Loucy (cell line): ENCODE results near the gene KIF23.

Source experiments
- H2AFZ ChIP-seq: fragments of 200-600 bp; sonication (generic); 2 replicates; pipeline ENCODE4 v1.6.0; 2016; ENCODE audit warnings: antibody characterized with exemption, mild to moderate bottlenecking, low read length, moderate library complexity
- H3F3A ChIP-seq: fragments of 200-600 bp; 2 replicates; pipeline ENCODE4 v1.6.0; 2016; ENCODE audit warnings: antibody characterized with exemption, low read depth, mild to moderate bottlenecking
- H3K27me3 ChIP-seq: fragments of 200-600 bp; sonication (generic); 2 replicates; pipeline ENCODE4 v1.6.1; 2014; ENCODE audit warnings: low read length, mild to moderate bottlenecking; ENCODE audit not compliant: insufficient read depth, poor library complexity, severe bottlenecking
- H3K36me3 ChIP-seq: fragments of 200-600 bp; sonication (generic); 2 replicates; pipeline ENCODE4 v1.6.1; 2016; ENCODE audit warnings: low read length; ENCODE audit not compliant: insufficient read depth
- H3K4me1 ChIP-seq: fragments of 200-600 bp; sonication (generic); 2 replicates; pipeline ENCODE4 v1.5.1; 2014; ENCODE audit warnings: low read length, mild to moderate bottlenecking; ENCODE audit not compliant: insufficient read depth, poor library complexity, severe bottlenecking
- H3K4me2 ChIP-seq: fragments of 200-600 bp; sonication (generic); 2 replicates; pipeline ENCODE4 v1.6.0; 2014; ENCODE audit warnings: antibody characterized with exemption, low read length, low read depth, mild to moderate bottlenecking; ENCODE audit not compliant: poor library complexity, severe bottlenecking
- H3K4me3 ChIP-seq: fragments of 200-600 bp; sonication (generic); 2 replicates; pipeline ENCODE4 v1.5.1; 2014; ENCODE audit warnings: low read length, mild to moderate bottlenecking, mixed read lengths; ENCODE audit not compliant: poor library complexity, severe bottlenecking
- H3K79me2 ChIP-seq: fragments of 200-600 bp; sonication (generic); 2 replicates; pipeline ENCODE4 v1.6.1; 2014; ENCODE audit warnings: low read length; ENCODE audit not compliant: insufficient read depth
- H3K9ac ChIP-seq: fragments of 200-600 bp; sonication (generic); 2 replicates; pipeline ENCODE4 v1.6.0; 2014; ENCODE audit warnings: mild to moderate bottlenecking, low read depth, low read length, moderate library complexity; ENCODE audit not compliant: poor library complexity, severe bottlenecking
- H3K9me2 ChIP-seq: fragments of 200-600 bp; sonication (generic); replicated peaks from 2 replicates; pipeline ENCODE4 v1.6.1; 2016; ENCODE audit warnings: low read depth, low read length, mixed read lengths
- H3K9me3 ChIP-seq: fragments of 200-600 bp; sonication (generic); 2 replicates; pipeline ENCODE4 v1.6.1; 2014; ENCODE audit warnings: mild to moderate bottlenecking, antibody characterized with exemption, low read length, low read depth; ENCODE audit not compliant: insufficient read depth
- H4K20me1 ChIP-seq: fragments of 200-600 bp; sonication (generic); 2 replicates; pipeline ENCODE4 v1.6.0; 2014; ENCODE audit warnings: antibody characterized with exemption, low read length, mild to moderate bottlenecking; ENCODE audit not compliant: insufficient read depth, poor library complexity, severe bottlenecking
- EZH2phosphoT487 ChIP-seq: fragments of 200-600 bp; IDR thresholded peaks from 2 replicates; pipeline ENCODE4 v1.6.1; 2018; ENCODE audit warnings: antibody characterized with exemption, mild to moderate bottlenecking, moderate library complexity, borderline replicate concordance
- TF ChIP-seq, protein P1 (sequence below): fragments of 200-600 bp; sonication (generic); conservative IDR thresholded peaks from 2 replicates; pipeline ENCODE4 v1.5.1; 2014; ENCODE audit warnings: mild to moderate bottlenecking, antibody characterized with exemption, low read length

KIF23 gene

DNA sequence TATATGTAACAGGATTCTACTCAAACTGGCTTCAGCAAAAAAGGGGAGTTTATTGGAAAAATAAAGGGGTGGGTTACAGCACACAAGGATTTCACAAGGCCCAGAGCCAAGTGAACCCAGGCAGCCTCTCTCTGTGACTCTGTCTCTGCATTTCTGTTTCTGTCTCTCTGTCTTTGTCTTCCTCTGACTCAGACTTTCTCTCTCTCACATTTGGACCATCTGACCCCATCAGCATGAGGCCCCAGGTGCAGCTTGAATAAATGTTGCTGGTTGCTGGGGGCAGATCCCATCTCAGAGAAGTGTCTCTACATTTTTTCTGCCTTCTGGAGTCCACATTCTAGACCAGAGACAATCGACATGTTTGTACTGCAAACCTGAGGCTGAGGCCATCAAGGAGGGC is 83.5 kb downstream of the KIF23 start:
- peak overlapping the region; percentile 77 for H2AFZ ChIP-seq
- peaks cover 10% of the 10 kb centered on the region for H3K4me1 ChIP-seq
- H3K4me2 ChIP-seq = no peak overlapping the region
- no peak overlapping the region for H3K4me3 ChIP-seq
- no peaks in the 10 kb centered on the region for H4K20me1 ChIP-seq
- no peaks in the 10 kb centered on the region for H3K9me2 ChIP-seq
- no peaks in the 10 kb centered on the region for H3K36me3 ChIP-seq
- no peak overlapping the region for H3K9ac ChIP-seq
- no peaks in the 10 kb centered on the region for H3K27me3 ChIP-seq
- TF ChIP-seq, protein P1, sequence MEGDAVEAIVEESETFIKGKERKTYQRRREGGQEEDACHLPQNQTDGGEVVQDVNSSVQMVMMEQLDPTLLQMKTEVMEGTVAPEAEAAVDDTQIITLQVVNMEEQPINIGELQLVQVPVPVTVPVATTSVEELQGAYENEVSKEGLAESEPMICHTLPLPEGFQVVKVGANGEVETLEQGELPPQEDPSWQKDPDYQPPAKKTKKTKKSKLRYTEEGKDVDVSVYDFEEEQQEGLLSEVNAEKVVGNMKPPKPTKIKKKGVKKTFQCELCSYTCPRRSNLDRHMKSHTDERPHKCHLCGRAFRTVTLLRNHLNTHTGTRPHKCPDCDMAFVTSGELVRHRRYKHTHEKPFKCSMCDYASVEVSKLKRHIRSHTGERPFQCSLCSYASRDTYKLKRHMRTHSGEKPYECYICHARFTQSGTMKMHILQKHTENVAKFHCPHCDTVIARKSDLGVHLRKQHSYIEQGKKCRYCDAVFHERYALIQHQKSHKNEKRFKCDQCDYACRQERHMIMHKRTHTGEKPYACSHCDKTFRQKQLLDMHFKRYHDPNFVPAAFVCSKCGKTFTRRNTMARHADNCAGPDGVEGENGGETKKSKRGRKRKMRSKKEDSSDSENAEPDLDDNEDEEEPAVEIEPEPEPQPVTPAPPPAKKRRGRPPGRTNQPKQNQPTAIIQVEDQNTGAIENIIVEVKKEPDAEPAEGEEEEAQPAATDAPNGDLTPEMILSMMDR = no peak
- TF ChIP-seq EZH2phosphoT487 = no peak
- H3K79me2 ChIP-seq = no peaks in the 10 kb centered on the region
- no peaks in the 10 kb centered on the region for H3K9me3 ChIP-seq
- no peaks in the 10 kb centered on the region for H3F3A ChIP-seq
